HCT116 (cell line): ENCODE measurements around the gene MEOX1. TPM values are rescaled to one million over a fixed set of nuclear protein-coding genes. Genes with fewer than 3 reads are reported as not detected.

Experiments
- ATAC-seq: fragments of 200-7000 bp; cut with Tn5 transposase; 2 replicates; pipeline ENCODE4 v1.9.1; 2020; ENCODE audit warnings: mild to moderate bottlenecking, moderate library complexity
- BruUV-seq: library from RNA; stranded (reverse); fragments of 400-500 nt; replicated peaks from 2 replicates; lab custom pipeline; 2021; lab: Mats Ljungman, UMichigan
- CTCF ChIA-PET: fragments of 300-600 bp; sonication (Branson Sonifier 250); formaldehyde crosslinking; loops from one replicate; lab custom pipeline; 2021; ENCODE audit warnings: antibody characterized with exemption; lab: Charles Lee
- POLR2A ChIA-PET: fragments of 300-600, 350-600 bp; sonication (Branson Sonifier 250); formaldehyde crosslinking; loops from one replicate; lab custom pipeline; 2021; ENCODE audit warnings: antibody characterized with exemption; lab: Charles Lee
- RAD21 ChIA-PET, 2 experiments: fragments of 300-600 bp; sonication (Branson Sonifier 250); formaldehyde crosslinking; loops; one replicate each; lab custom pipeline; 2023; ENCODE audit warnings: low total read pairs in 2 of 2; ENCODE audit not compliant: uncharacterized antibody in 2 of 2, unreplicated experiment in 2 of 2, low non-redundant PET in 1 of 2; lab: Charles Lee
- DNase-seq: peaks from one replicate; pipeline ENCODE4 v3.0.0-alpha.2; 2010; ENCODE audit warnings: low read depth, low spot score
- H2AFZ ChIP-seq: fragments of 200-600 bp; shearing (Covaris generic), sonication (generic); 2 replicates; pipeline ENCODE4 v1.6.1; 2017; ENCODE audit warnings: low read depth, mixed run types, mixed read lengths, antibody characterized with exemption, low read length; ENCODE audit not compliant: poor library complexity, severe bottlenecking
- H3K27ac ChIP-seq: 2 replicates; pipeline ENCODE4 v1.5.1; 2012; ENCODE audit warnings: low read depth, low read length
- H3K27me3 ChIP-seq: fragments of 200-600 bp; sonication (generic); 2 replicates; pipeline ENCODE4 v1.6.1; 2016; ENCODE audit warnings: mixed run types, low read length, mixed read lengths; ENCODE audit not compliant: insufficient read depth
- H3K36me3 ChIP-seq, 2 experiments: fragments of 200-500 bp in 1 of 2; fragments of 200-600 bp in 1 of 2; sonication (Bioruptor generic) in 1 of 2; sonication (generic) in 1 of 2; 2 replicates each; pipeline versions ENCODE4 v1.5.1 to v1.6.1; 2014 to 2016; ENCODE audit warnings: low read length in 2 of 2, inconsistent platforms in 1 of 2, mixed read lengths in 1 of 2, mixed run types in 1 of 2; ENCODE audit not compliant: insufficient read depth in 2 of 2, control insufficient read depth in 1 of 2
- H3K4me1 ChIP-seq, 2 experiments: fragments of 200-600 bp in 1 of 2; sonication (generic) in 1 of 2; 2 replicates each; pipeline versions ENCODE4 v1.5.1 to v1.6.1; 2012 to 2017; ENCODE audit warnings: low read length in 2 of 2, inconsistent platforms in 1 of 2, mild to moderate bottlenecking in 1 of 2, mixed read lengths in 1 of 2, mixed run types in 1 of 2, moderate library complexity in 1 of 2; ENCODE audit not compliant: insufficient read depth in 2 of 2, control insufficient read depth in 1 of 2
- H3K4me2 ChIP-seq: fragments of 200-600 bp; sonication (generic); 2 replicates; pipeline ENCODE4 v1.6.1; 2017; ENCODE audit warnings: mixed run types, low read length, mixed read lengths
- H3K4me3 ChIP-seq, 2 experiments: fragments of 200-600 bp in 1 of 2; sonication (generic) in 1 of 2; replicated peaks in 1 of 2; 2 replicates each; pipeline ENCODE4 v1.5.1; 2011 to 2016; ENCODE audit warnings: low read length in 2 of 2, control low read depth in 1 of 2, low read depth in 1 of 2, mild to moderate bottlenecking in 1 of 2, mixed read lengths in 1 of 2, mixed run types in 1 of 2
- H3K79me2 ChIP-seq: fragments of 200-600 bp; sonication (generic); 2 replicates; pipeline ENCODE4 v1.6.1; 2017; ENCODE audit warnings: mild to moderate bottlenecking, mixed run types, low read length, moderate library complexity, mixed read lengths; ENCODE audit not compliant: insufficient read depth
- H3K9ac ChIP-seq: fragments of 200-600 bp; sonication (generic); 2 replicates; pipeline ENCODE4 v1.6.1; 2016; ENCODE audit warnings: low read length, mixed read lengths
- H3K9me2 ChIP-seq: fragments of 200-600 bp; sonication (generic), shearing (Covaris generic); 2 replicates; pipeline ENCODE4 v1.6.1; 2017; ENCODE audit warnings: mixed run types, mild to moderate bottlenecking, moderate library complexity; ENCODE audit not compliant: insufficient read depth
- H3K9me3 ChIP-seq, 2 experiments: fragments of 200-500 bp in 1 of 2; fragments of 200-600 bp in 1 of 2; sonication (Bioruptor generic) in 1 of 2; sonication (generic) in 1 of 2; 2 replicates each; pipeline ENCODE4 v1.6.1; 2014 to 2017; ENCODE audit warnings: low read length in 2 of 2, mixed read lengths in 2 of 2, inconsistent platforms in 1 of 2, low read depth in 1 of 2, mild to moderate bottlenecking in 1 of 2, mixed run types in 1 of 2, moderate library complexity in 1 of 2; ENCODE audit not compliant: control insufficient read depth in 1 of 2, insufficient read depth in 1 of 2
- H4K20me1 ChIP-seq: fragments of 200-600 bp; sonication (generic), shearing (Covaris generic); 2 replicates; pipeline ENCODE4 v1.6.1; 2017; ENCODE audit warnings: mixed run types, mild to moderate bottlenecking, moderate library complexity; ENCODE audit not compliant: insufficient read depth
- ELF1 ChIP-seq: IDR thresholded peaks from 2 replicates; pipeline ENCODE4 v1.6.1; 2012; ENCODE audit warnings: low read depth, borderline replicate concordance
- EZH2 ChIP-seq: fragments of 200-600 bp; sonication (generic); IDR thresholded peaks from 2 replicates; pipeline ENCODE4 v1.6.1; 2017; ENCODE audit warnings: antibody characterized with exemption, mixed run types
- SP1 ChIP-seq: IDR thresholded peaks from 2 replicates; pipeline ENCODE4 v1.6.1; 2012; ENCODE audit warnings: low read depth
- SRF ChIP-seq: IDR thresholded peaks from 2 replicates; pipeline ENCODE4 v1.6.1; 2012; ENCODE audit warnings: low read depth
- YY1 ChIP-seq: IDR thresholded peaks from 2 replicates; pipeline ENCODE4 v1.6.1; 2011; ENCODE audit warnings: low read length, low read depth, moderate library complexity, mild to moderate bottlenecking; ENCODE audit not compliant: insufficient replicate concordance; ENCODE audit errors: extremely low read depth
- ZBTB33 ChIP-seq: IDR thresholded peaks from 2 replicates; pipeline ENCODE4 v1.6.1; 2011; ENCODE audit warnings: mild to moderate bottlenecking, low read length, moderate library complexity; ENCODE audit not compliant: insufficient replicate concordance; ENCODE audit errors: extremely low read depth
- ZFX ChIP-seq: fragments of 450-650 bp; IDR thresholded peaks from 2 replicates; pipeline ENCODE4 v1.6.1; 2017
- intact Hi-C: fragments of 100-400 bp; cut with micrococcal nuclease; formaldehyde crosslinking; loops from 2 replicates; pipeline ENCODE4 v1.10.0; 2022
- total RNA-seq: library from RNA; stranded (reverse); gene quantifications from one replicate; pipeline ENCODE4 v1.2.1, GENCODE V29; 2021; ENCODE audit not compliant: unreplicated experiment

MEOX1 gene
- total RNA-seq, 1 experiment from 2014 or later, result not detected

DNA sequence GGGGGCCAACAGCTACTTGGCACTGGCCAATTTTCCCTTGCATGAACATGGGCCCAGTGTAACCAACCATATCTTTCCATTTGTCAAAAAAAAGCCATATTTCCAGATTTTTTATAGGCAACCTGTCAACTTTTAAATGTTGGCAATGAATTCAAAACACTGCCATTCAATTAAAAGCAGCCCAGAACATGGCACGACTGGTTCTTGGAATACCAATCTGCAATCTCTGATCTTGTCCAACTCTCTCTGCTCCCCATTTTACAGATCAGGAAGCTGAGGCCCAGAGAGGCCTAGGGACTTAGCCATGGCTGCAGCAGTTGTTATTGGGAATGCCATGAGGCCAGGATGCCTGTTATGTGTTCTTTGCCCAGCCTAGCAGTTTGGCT lies 8.9 kb upstream of the MEOX1 start (continued):
- no peak for TF ChIP-seq ZBTB33

- RAD21 ChIA-PET, result no interaction called here
- no peak for ATAC-seq
- H3K79me2 ChIP-seq, result no peaks in the 10 kb centered on the region
- H3K9me3 ChIP-seq, result no peaks in the 10 kb centered on the region
- peaks cover 0 to 5% of the 10 kb centered on the region in 2 experiments; a peak in 1 of 4 replicates for H3K4me1 ChIP-seq
- BruUV-seq, result no TSS peak
- H3K27me3 ChIP-seq, result no peaks in the 10 kb centered on the region
- no peaks in the 10 kb centered on the region for H3K9me2 ChIP-seq
- H3K4me3 ChIP-seq, result no peak overlapping the region
- H3K4me2 ChIP-seq, result no peak overlapping the region
- POLR2A ChIA-PET, result no interaction called here
- no peak for DNase-seq
- intact Hi-C loops, result no loop called here
- H2AFZ ChIP-seq, result no peak overlapping the region
- H3K9ac ChIP-seq, result no peak overlapping the region
- H3K36me3 ChIP-seq, result no peaks in the 10 kb centered on the region
- CTCF ChIA-PET, result interaction anchor here (1.7 kb wide), 1 partner anchor 94 kb away, joined by 10 read pairs; no protein-coding TSS in a partner anchor
- TF ChIP-seq EZH2 (no peak), ZBTB33 (no peak), YY1 (no peak), ZFX (no peak), ELF1 (no peak), SP1 (no peak), SRF (no peak)
- no peaks in the 10 kb centered on the region for H4K20me1 ChIP-seq
- no peak overlapping the region for H3K27ac ChIP-seq
These were observed 8.4 kb upstream of the MEOX1 start for GRCh38 chr17:43669971-43670644.
